Epidermal melanocyte (primary cell): ENCODE results near the gene CEL.
A peak's percentile ranks its signal among the peaks of the same experiment; 100 is the strongest.
"Not testable (repeated sequence)": the region's sequence is repeated elsewhere in the genome, so short reads cannot be mapped to it uniquely, and the experiment has no call there.

Experiments used
- DNase-seq: peaks from one replicate; pipeline ENCODE4 v3.0.0; 2011; ENCODE audit warnings: low spot score; ENCODE audit not compliant: insufficient read length

CEL gene

GRCh38 chr9:133063500-133064231 is 1.9 kb downstream of the CEL start:
- no peak for DNase-seq

GRCh38 chr9:133064241-133065069 is 2.7 kb downstream of the CEL start:
- DNase-seq, result no peak

GRCh38 chr9:133065070-133065388 is 3.2 kb downstream of the CEL start:
- no peak for DNase-seq

- no peak for DNase-seq
Measured at GRCh38 chr9:133066181-133066983, 4.6 kb downstream of the CEL start.

GRCh38 chr9:133067006-133067405 is 5.2 kb downstream of the CEL start:
- DNase-seq, result no peak

GRCh38 chr9:133067813-133068212 is 6.0 kb downstream of the CEL start:
- no peak for DNase-seq

- not testable (repeated sequence) for DNase-seq
Measured at GRCh38 chr9:133068431-133068830, 6.7 kb downstream of the CEL start.

GRCh38 chr9:133070500-133070961 is 8.8 kb downstream of the CEL start:
- DNase-seq, result not testable (repeated sequence)

GRCh38 chr9:133070985-133071384 is 9.2 kb downstream of the CEL start:
- not testable (repeated sequence) for DNase-seq

GRCh38 chr9:133071484-133072150 is 9.8 kb downstream of the CEL start:
- no peak for DNase-seq

- not testable (repeated sequence) for DNase-seq
Measured at GRCh38 chr9:133072210-133072609, 10.4 kb downstream of the CEL start.

GRCh38 chr9:133073086-133074014 is 11.6 kb downstream of the CEL start:
- no peak for DNase-seq

GRCh38 chr9:133074111-133074651 is 12.4 kb downstream of the CEL start:
- DNase-seq, result peak; percentile 29

GRCh38 chr9:133075925-133076630 is 14.3 kb downstream of the CEL start:
- peak; percentile 57 for DNase-seq

- DNase-seq, result no peak
Measured at GRCh38 chr9:133076691-133077090, 14.9 kb downstream of the CEL start.

GRCh38 chr9:133078486-133078885 is 16.7 kb downstream of the CEL start:
- no peak for DNase-seq

GRCh38 chr9:133080161-133080560 is 18.4 kb downstream of the CEL start:
- no peak for DNase-seq

GRCh38 chr9:133080786-133081779 is 19.3 kb downstream of the CEL start:
- DNase-seq, result not testable (repeated sequence)
